Measurements from ENCODE around the gene NRN1.

DNA sequence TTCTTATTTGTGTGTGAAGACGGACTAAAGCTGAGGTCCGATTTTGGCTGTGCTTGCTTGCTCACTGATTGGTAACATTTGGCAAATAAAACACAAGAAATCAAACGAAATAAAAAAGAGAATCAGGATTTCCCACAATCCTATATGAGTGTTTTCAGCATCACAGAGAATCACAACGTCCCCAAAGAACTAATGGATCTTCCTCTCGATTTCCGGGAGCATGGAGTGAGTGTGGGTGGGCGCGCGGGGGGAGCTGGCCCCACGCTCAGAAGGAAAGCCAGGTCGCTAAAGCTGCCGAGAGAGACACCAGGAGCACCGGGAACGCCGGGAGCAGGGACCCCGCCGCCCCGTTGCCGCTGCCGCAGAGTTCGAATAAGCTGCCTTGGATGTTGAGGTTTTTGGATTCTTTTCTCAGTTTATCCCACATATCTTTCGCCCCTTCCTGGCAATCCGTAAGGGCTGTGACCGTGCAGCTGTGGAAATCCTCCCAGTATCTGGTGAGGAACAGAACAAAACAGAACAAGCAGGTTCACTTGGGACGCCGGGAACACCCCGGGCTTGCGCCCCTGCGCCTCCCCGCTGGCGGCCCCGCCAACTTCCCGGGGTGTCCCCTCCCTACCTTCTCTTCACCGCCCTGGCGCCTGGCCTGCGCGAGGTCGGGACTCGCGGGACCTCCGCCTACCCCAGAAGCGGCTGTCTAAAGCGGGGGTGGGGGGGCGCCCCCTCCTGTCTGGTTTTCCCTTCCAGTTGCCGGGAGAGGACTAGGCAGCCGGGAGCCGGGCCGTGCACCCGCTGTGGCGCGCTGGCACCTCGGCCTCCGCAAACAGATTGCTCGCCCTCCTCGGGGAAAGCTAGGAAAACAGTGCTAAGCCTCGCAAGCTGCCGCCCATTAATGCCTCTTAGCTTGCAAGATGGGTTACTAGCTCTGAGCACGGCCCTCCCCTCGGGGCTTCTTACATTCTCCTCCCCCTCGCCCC, 7.7 kb downstream of the NRN1 start:
- TF ChIP-seq FOXM1 (IDR thresholded peaks at IDR 0.05; ENCODE audit: borderline replicate concordance) (no peak), L3MBTL2 (conservative IDR thresholded peaks at IDR 0.05) (no peak), TARDBP (IDR thresholded peaks at IDR 0.05) (no peak), BHLHE40 (IDR thresholded peaks at IDR 0.05; ENCODE audit: borderline replicate concordance) (no peak), SP1 (IDR thresholded peaks at IDR 0.05) (no peak), ARNT (IDR thresholded peaks at IDR 0.05) (no peak), LEF1 (IDR thresholded peaks at IDR 0.05; ENCODE audit: borderline replicate concordance) (no peak), FOXA1 (IDR thresholded peaks at IDR 0.05) (no peak), NFRKB (IDR thresholded peaks at IDR 0.05) (no peak), SUZ12 (IDR thresholded peaks at IDR 0.05) (no peak), PKNOX1 (IDR thresholded peaks at IDR 0.05) (no peak), ZNF384 (IDR thresholded peaks at IDR 0.05) (no peak), ELF4 (IDR thresholded peaks at IDR 0.05) (no peak), FOXK2 (IDR thresholded peaks at IDR 0.05) (no peak)
